Skeletal muscle tissue (tissue), 4 donors: ENCODE data around the gene ALG5. TPM values are rescaled to one million over a fixed set of nuclear protein-coding genes. Genes with fewer than 3 reads are reported as not detected.

ENCODE experiments used
- H3K27ac ChIP-seq: one replicate; pipeline ENCODE4 v1.7.0; 2013; ENCODE audit warnings: mild to moderate bottlenecking, low read depth, low read length, inconsistent platforms
- H3K27me3 ChIP-seq, 3 donors: one replicate each; pipeline ENCODE4 v1.7.0; 2013; ENCODE audit warnings: low read length in 3 of 3; ENCODE audit not compliant: control insufficient read depth in 3 of 3, insufficient read depth in 3 of 3
- H3K36me3 ChIP-seq, 3 donors: one replicate each; pipeline ENCODE4 v1.7.0; 2013; ENCODE audit warnings: low read length in 3 of 3; ENCODE audit not compliant: control insufficient read depth in 3 of 3, insufficient read depth in 3 of 3
- H3K4me1 ChIP-seq, 3 donors: one replicate each; pipeline ENCODE4 v1.7.0; 2013; ENCODE audit warnings: low read length in 3 of 3, mild to moderate bottlenecking in 3 of 3; ENCODE audit not compliant: control insufficient read depth in 3 of 3, insufficient read depth in 3 of 3
- H3K4me3 ChIP-seq, 3 donors: one replicate each; pipeline ENCODE4 v1.7.0; 2013; ENCODE audit warnings: low read length in 3 of 3
- H3K9ac ChIP-seq, 3 donors: one replicate each; pipeline ENCODE4 v1.7.0; 2013; ENCODE audit warnings: low read length in 3 of 3, mild to moderate bottlenecking in 3 of 3, moderate library complexity in 2 of 3, low read depth in 1 of 3
- H3K9me3 ChIP-seq, 3 donors: one replicate each; pipeline ENCODE4 v1.7.0; 2013; ENCODE audit warnings: low read length in 3 of 3; ENCODE audit not compliant: control insufficient read depth in 3 of 3
- total RNA-seq: library from RNA; depleted of rRNA; stranded (reverse); fragments of >200 nt; gene quantifications from one replicate; pipeline ENCODE4 v1.2.3, GENCODE V29; 2014
- donor health status: Osteomylitis.

ALG5 gene
- total RNA-seq, 1 donor from 2014 or later: 30.3 TPM

DNA sequence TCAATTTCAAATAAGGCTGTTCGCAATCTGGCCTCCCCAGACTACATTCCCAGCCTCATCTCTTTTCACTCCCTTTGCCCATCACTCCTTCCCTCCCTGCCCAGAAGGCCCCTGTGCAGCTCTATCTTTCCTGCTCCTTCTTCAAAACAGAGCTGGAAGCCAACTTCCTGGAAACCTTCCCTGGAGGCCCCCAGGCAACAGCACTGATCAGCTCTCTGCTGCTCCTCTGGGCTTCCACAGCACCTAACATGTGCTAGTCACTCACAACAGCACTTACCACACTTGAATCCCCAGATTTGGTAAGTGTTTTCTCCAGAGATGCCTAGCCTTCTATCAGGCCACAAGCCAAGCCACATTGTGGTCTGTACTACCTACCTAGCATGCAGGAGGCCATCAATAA, 88.6 kb downstream of the ALG5 start:
- Histone ChIP-seq H3K27me3 (no peaks in the 10 kb centered on the region), H3K9me3 (no peaks in the 10 kb centered on the region), H3K36me3 (peaks cover 0 to 2% (median 0%) of the 10 kb centered on the region in 3 donors), H3K4me3 (no peak overlapping the region), H3K9ac (no peak overlapping the region), H3K27ac (no peak overlapping the region), H3K4me1 (peaks cover 3 to 10% (median 7%) of the 10 kb centered on the region in 3 donors)

DNA sequence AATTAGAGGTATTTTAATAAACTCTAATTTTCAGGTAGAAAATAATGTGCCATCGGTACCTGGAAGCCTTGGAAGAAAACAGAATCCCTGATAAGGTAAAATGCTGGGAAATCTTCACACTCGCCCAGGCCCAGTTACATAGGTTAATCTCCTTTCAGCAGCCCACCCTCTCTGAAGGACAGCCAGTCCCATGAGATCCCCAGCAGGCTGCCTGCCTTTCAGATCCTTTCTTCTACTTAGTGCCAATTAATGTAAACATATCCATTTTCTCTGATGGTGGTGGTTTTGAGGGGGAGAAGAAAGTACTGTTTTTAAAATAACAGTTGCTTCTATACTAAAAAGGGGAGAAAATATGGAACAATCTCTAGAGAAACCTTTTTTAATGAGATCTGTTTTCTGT, 91.3 kb downstream of the ALG5 start:
- Histone ChIP-seq H3K9me3 (no peaks in the 10 kb centered on the region), H3K27ac (no peak overlapping the region), H3K27me3 (no peaks in the 10 kb centered on the region), H3K4me3 (no peak overlapping the region), H3K4me1 (no peaks in the 10 kb centered on the region), H3K36me3 (peaks cover 0 to 2% (median 0%) of the 10 kb centered on the region in 3 donors), H3K9ac (no peak overlapping the region)

DNA sequence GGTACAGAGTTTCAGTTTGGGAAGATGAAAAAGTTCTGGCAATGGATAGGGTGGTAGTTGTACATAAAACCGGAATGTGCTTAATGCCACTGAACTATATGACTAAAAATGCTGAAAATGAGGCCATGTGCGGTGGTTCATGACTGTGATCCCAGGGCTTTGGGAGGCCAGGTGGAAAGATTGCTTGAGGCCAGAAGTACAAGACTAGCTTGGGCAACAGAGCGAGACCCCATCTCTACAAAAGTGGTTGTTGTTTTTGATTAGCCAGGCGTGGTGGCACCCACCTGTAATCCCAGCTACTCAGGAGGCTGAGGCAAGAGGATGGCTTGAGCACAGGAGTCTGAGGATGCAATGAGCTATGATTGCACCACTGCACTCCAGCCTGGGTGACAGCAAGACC, 91.9 kb downstream of the ALG5 start:
- Histone ChIP-seq H3K27me3 (no peaks in the 10 kb centered on the region), H3K27ac (no peak overlapping the region), H3K9ac (no peak overlapping the region), H3K4me3 (no peak overlapping the region), H3K36me3 (peaks cover 0 to 2% (median 0%) of the 10 kb centered on the region in 3 donors), H3K9me3 (no peaks in the 10 kb centered on the region), H3K4me1 (no peaks in the 10 kb centered on the region)

DNA sequence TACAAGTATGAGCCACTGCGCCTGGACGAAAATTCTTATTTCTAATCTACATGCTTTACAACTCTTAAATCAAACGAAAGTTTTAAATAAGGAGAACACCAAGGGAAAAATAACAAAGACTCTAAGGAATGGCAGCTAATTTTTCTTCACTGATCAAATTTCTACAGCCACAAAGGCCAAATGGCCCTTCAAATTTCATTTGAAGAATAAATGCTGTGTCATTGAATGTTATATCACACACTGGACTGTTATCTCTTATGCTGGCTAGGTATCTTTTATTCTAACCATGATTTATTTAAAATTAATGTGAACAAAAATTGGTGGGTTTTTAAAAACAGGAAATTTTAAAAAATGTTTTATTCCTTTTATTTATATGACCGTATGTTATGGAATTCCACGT, 93.2 kb downstream of the ALG5 start:
- Histone ChIP-seq H3K4me3 (no peak overlapping the region), H3K9ac (no peak overlapping the region), H3K27me3 (no peaks in the 10 kb centered on the region), H3K36me3 (peaks cover 0 to 2% (median 0%) of the 10 kb centered on the region in 3 donors), H3K27ac (no peak overlapping the region), H3K9me3 (no peaks in the 10 kb centered on the region), H3K4me1 (no peaks in the 10 kb centered on the region)

DNA sequence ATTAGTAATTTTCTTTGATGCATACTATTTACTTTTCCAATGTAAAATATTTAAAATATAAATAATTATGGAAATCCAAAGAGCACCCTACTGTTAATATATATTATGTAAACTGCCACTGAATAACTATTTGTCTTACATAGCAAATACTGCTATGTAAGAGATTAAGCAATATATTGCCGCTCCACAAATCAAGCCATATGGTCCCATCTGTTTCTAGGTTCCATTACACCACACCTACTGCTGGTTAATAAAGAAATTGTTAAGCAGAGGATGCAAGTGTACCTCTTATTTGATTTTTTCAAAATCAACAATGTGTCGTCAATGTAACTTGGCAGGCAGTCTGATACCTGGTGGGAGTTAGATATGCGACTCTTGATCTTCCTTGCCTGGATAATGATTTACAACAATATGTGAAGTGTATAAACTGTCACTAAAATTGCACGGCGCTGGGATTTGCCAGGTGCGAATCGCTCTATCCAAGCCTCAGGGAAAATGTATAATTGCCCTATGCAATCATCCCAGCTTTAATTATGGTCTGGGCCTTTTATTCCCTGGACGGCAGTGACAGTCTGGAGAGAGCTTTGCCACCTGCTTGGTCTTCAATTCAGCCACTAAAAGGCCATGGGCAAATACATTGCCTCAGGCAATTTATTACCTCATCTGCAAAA, 95.1 kb downstream of the ALG5 start:
- no peaks in the 10 kb centered on the region for H3K27me3 ChIP-seq
- H3K27ac ChIP-seq: no peak overlapping the region
- H3K36me3 ChIP-seq: peaks cover 0 to 2% (median 0%) of the 10 kb centered on the region in 3 donors
- H3K4me1 ChIP-seq: no peaks in the 10 kb centered on the region
- no peak overlapping the region for H3K4me3 ChIP-seq
- H3K9me3 ChIP-seq: peaks cover 0 to 3% (median 0%) of the 10 kb centered on the region in 3 donors
- H3K9ac ChIP-seq: no peak overlapping the region

Other genes starting within 250 kb of the ALG5 start
- 5.2 TPM for gene RFXAP, start 180.1 kb downstream of the ALG5 start, total RNA-seq
- 11.5 TPM for gene SMAD9, start 79.1 kb downstream of the ALG5 start, total RNA-seq
- gene EXOSC8, start 1.4 kb upstream of the ALG5 start, total RNA-seq: 30.8 TPM
- gene SUPT20H, start 60.3 kb upstream of the ALG5 start, total RNA-seq: 47.0 TPM
- not detected for gene CSNK1A1L, start 106.3 kb upstream of the ALG5 start, total RNA-seq